Lower lobe of right lung (tissue), 2 donors: ENCODE data around the gene GSKIP. TPM values are rescaled to one million over a fixed set of nuclear protein-coding genes. Genes with fewer than 3 reads are reported as not detected.

ENCODE experiments used
- ATAC-seq, 2 donors: fragments of 200-7000 bp; cut with Tn5 transposase; one replicate each; pipeline ENCODE4 v1.9.1; 2020 to 2022; ENCODE audit warnings: mild to moderate bottlenecking in 2 of 2, moderate library complexity in 2 of 2
- DNase-seq: peaks from one replicate; pipeline ENCODE4 v3.0.0-alpha.2; 2020
- H3K27ac ChIP-seq: fragments of 200-600 bp; one replicate; pipeline ENCODE4 v1.8.0; 2022
- H3K27me3 ChIP-seq: fragments of 200-600 bp; one replicate; pipeline ENCODE4 v1.8.0; 2022; ENCODE audit warnings: low read depth
- H3K36me3 ChIP-seq: fragments of 200-600 bp; one replicate; pipeline ENCODE4 v1.8.0; 2022; ENCODE audit warnings: mild to moderate bottlenecking
- H3K4me1 ChIP-seq: fragments of 200-600 bp; one replicate; pipeline ENCODE4 v1.8.0; 2022
- H3K4me3 ChIP-seq: fragments of 200-600 bp; one replicate; pipeline ENCODE4 v1.8.0; 2022; ENCODE audit warnings: mild to moderate bottlenecking
- H3K9me3 ChIP-seq: fragments of 200-600 bp; one replicate; pipeline ENCODE4 v1.8.0; 2022
- intact Hi-C: fragments of 100-400 bp; cut with DNase I; formaldehyde crosslinking; loops from one replicate; pipeline ENCODE4 v1.11.0; 2022
- total RNA-seq: library from RNA; stranded (reverse); fragmentation: NEBNext Ultra II Directional; extraction: Animal tissue kit (Norgen Biotek cat#: 25700); gene quantifications from one replicate; pipeline ENCODE4 v1.2.1, GENCODE V29; 2021
- TF ChIP-seq, protein P1 (sequence below): fragments of 200-600 bp; IDR thresholded peaks from one replicate; pipeline ENCODE4 v1.8.0; 2022; ENCODE audit warnings: antibody characterized with exemption, mild to moderate bottlenecking
- donor health status: DM: no; HTN: yes; CAD: no; lungs with severe emphysema.

The GSKIP gene
- total RNA-seq, 1 donor from 2014 or later: 12.6 TPM

DNA sequence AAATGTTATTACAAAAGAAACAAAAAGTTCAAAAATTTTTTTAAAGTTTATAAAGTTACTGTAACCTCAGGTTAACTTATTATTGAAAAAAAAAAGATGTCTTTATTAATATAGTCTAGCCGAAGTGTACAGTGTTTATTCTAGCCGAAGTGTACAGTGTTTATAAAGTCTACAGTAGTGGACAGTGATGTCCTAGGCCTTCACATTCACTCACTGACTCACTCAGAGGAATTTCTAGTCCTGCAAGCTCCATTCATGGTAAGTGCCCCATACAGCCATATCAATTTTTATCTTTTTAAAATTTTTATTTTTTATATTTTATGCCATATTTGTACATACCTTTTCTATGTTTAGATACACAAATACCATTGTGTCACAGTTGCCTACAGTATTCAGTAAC, 10.6 kb upstream of the GSKIP start:
- intact Hi-C loops: no loop called here
- no peak for DNase-seq
- Histone ChIP-seq H3K27me3 (no peaks in the 10 kb centered on the region), H3K36me3 (no peaks in the 10 kb centered on the region), H3K9me3 (no peaks in the 10 kb centered on the region), H3K4me3 (no peak overlapping the region), H3K27ac (no peak overlapping the region), H3K4me1 (no peaks in the 10 kb centered on the region)
- TF ChIP-seq, protein P1, sequence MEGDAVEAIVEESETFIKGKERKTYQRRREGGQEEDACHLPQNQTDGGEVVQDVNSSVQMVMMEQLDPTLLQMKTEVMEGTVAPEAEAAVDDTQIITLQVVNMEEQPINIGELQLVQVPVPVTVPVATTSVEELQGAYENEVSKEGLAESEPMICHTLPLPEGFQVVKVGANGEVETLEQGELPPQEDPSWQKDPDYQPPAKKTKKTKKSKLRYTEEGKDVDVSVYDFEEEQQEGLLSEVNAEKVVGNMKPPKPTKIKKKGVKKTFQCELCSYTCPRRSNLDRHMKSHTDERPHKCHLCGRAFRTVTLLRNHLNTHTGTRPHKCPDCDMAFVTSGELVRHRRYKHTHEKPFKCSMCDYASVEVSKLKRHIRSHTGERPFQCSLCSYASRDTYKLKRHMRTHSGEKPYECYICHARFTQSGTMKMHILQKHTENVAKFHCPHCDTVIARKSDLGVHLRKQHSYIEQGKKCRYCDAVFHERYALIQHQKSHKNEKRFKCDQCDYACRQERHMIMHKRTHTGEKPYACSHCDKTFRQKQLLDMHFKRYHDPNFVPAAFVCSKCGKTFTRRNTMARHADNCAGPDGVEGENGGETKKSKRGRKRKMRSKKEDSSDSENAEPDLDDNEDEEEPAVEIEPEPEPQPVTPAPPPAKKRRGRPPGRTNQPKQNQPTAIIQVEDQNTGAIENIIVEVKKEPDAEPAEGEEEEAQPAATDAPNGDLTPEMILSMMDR: no peak
- no peak for ATAC-seq

DNA sequence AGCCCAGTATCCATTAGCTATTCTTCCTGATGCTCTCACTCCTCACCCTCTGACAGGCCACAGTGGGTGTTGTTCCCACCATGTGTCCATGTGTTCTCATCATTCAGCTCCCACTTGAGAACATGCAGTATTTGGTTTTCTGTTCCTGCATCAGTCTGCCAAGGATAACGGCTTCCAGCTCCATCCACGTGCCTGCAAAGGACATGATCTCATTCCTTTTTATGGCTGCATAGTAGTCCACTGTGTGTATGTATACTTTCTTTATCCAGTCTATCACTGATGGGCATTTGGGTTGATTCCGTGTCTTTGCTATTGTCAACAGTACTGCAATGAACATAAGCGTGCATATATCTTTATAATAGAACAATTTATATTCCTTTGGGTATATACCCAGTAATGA, 9.1 kb upstream of the GSKIP start:
- TF ChIP-seq, protein P1: no peak
- ATAC-seq (no peak), DNase-seq (no peak)
- Histone ChIP-seq H3K27me3 (no peaks in the 10 kb centered on the region), H3K36me3 (no peaks in the 10 kb centered on the region), H3K9me3 (no peaks in the 10 kb centered on the region), H3K27ac (no peak overlapping the region), H3K4me1 (no peaks in the 10 kb centered on the region), H3K4me3 (no peak overlapping the region)
- intact Hi-C loops: no loop called here

- no peaks in the 10 kb centered on the region for H3K27me3 ChIP-seq
- ATAC-seq (no peak), DNase-seq (no peak)
- H3K27ac ChIP-seq: no peak overlapping the region
- H3K4me1 ChIP-seq: peaks cover 17% of the 10 kb centered on the region
- TF ChIP-seq, protein P1: no peak
- H3K4me3 ChIP-seq: no peak overlapping the region
- no peaks in the 10 kb centered on the region for H3K9me3 ChIP-seq
- intact Hi-C loops: no loop called here
- H3K36me3 ChIP-seq: no peaks in the 10 kb centered on the region
Observed at GRCh38 chr14:96357216-96357615, 6.1 kb upstream of the GSKIP start.

GRCh38 chr14:96359959-96360358, 3.4 kb upstream of the GSKIP start:
- H3K27me3 ChIP-seq: no peaks in the 10 kb centered on the region
- no peak for DNase-seq
- peaks cover 27% of the 10 kb centered on the region for H3K4me1 ChIP-seq
- TF ChIP-seq, protein P1: no peak
- no peak for ATAC-seq
- H3K4me3 ChIP-seq: no peak overlapping the region
- intact Hi-C loops: no loop called here
- H3K27ac ChIP-seq: no peak overlapping the region
- H3K36me3 ChIP-seq: no peaks in the 10 kb centered on the region
- no peaks in the 10 kb centered on the region for H3K9me3 ChIP-seq

- Histone ChIP-seq H3K9me3 (no peaks in the 10 kb centered on the region), H3K27ac (peak overlapping the region; percentile 92), H3K4me3 (peak overlapping the region; percentile 97), H3K36me3 (no peaks in the 10 kb centered on the region), H3K4me1 (peaks cover 29% of the 10 kb centered on the region), H3K27me3 (no peaks in the 10 kb centered on the region)
- TF ChIP-seq, protein P1: no peak
- DNase-seq: no peak
- ATAC-seq: peak; percentile 54 to 68
- intact Hi-C loops: no loop called here
Observed at GRCh38 chr14:96362071-96362964, 1.0 kb upstream of the GSKIP start.
